Pulmonary artery endothelial cell (primary cell): ENCODE measurements around the gene CALY. TPM values are rescaled to one million over a fixed set of nuclear protein-coding genes. Genes with fewer than 3 reads are reported as not detected.
"Not testable (repeated sequence)": the region's sequence is repeated elsewhere in the genome, so short reads cannot be mapped to it uniquely, and the experiment has no call there.

Experiments
- DNase-seq: peaks from one replicate; pipeline ENCODE4 v3.0.0-alpha.2; 2011; ENCODE audit warnings: low read depth, low spot score
- total RNA-seq: library from RNA; depleted of rRNA; stranded (reverse); fragments of >200 nt; gene quantifications from 2 replicates; pipeline ENCODE4 v1.2.3, GENCODE V29; 2014

The CALY gene, protein sequence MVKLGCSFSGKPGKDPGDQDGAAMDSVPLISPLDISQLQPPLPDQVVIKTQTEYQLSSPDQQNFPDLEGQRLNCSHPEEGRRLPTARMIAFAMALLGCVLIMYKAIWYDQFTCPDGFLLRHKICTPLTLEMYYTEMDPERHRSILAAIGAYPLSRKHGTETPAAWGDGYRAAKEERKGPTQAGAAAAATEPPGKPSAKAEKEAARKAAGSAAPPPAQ
- not detected in 2 replicates for total RNA-seq

- no peak for DNase-seq
These were observed at the start of gene CALY for GRCh38 chr10:133336577-133337369. TSS of gene CALY (minus strand) at chr10:133336896. CDS start at chr10:133328989, 7,907 bp downstream.

DNA sequence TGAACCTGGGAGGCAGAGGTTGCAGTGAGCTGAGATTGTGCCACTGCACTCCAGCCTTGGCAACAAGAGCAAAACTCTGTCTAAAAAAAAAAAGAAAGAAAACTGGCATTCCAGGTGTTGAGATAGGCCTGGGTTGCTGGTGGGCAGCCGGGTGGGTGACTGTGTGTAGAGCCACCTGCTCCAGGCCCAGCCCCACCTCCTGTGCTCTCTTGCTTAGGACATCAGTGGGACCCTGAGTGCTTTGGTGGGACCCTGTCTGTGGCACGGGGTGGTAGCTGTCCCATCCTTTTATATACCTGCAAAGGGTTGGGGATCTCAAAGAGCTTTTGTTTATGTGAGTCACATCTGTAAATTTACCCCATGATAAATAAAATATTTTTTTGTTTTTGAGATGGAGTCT is 48.5 kb upstream of the CALY start:
- DNase-seq, result no peak

- DNase-seq, result no peak
These were observed 47.4 kb upstream of the CALY start for GRCh38 chr10:133384071-133384470.

GRCh38 chr10:133383551-133383950 is 46.9 kb upstream of the CALY start:
- DNase-seq, result no peak

DNA sequence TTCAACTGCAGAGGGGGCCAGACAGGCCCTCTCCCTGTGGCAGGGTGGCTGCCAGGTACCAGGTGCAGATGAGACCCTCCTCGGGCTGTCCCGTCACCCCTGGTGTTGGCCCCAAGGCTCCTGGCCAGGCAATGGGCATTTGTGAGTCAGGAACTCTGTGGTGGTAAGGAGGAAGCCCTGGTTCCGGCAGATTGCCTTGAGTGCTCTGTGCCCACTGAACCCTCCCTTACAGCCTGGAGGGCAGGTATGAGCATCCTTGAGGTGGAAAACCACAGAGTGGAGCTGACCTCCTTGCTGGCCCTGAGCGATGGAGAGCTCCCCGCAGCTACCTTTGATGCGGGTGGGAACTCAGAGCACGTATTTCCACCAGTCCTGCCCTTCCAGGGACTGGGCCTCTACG is 44.3 kb upstream of the CALY start:
- DNase-seq, result no peak

DNA sequence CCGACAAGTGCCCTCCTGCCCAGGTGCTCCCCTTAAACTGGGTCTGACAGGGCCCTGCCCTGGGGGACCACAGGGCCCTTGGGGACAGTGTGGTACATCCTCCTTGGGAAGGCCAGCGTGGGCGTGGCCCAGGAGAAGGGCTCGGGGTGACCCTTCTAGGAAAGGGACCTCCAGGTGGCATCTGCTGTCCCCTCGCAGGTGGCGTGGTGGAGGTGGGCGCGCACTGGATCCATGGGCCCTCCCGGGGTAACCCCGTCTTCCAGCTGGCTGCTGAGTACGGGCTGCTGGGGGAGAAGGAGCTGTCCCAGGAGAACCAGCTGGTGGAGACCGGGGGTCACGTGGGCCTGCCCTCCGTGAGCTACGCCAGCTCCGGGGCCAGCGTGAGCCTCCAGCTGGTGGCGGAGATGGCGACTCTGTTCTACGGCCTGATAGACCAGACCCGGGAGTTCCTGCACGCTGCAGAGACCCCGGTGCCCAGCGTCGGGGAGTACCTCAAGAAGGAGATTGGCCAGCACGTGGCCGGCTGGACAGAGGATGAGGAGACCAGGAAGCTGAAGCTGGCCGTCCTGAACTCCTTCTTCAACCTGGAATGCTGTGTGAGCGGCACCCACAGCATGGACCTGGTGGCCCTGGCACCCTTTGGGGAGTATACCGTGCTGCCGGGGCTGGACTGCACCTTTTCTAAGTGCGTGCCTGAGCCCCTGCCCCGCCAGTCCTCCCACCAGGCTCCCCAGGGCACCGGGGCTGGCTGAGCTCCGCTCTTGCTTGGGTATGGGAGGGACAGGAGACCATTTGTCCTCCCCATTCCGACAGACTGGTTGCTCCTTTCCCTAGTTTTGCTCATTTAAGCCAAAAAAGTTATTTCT is 43.3 kb upstream of the CALY start:
- DNase-seq, result no peak

DNA sequence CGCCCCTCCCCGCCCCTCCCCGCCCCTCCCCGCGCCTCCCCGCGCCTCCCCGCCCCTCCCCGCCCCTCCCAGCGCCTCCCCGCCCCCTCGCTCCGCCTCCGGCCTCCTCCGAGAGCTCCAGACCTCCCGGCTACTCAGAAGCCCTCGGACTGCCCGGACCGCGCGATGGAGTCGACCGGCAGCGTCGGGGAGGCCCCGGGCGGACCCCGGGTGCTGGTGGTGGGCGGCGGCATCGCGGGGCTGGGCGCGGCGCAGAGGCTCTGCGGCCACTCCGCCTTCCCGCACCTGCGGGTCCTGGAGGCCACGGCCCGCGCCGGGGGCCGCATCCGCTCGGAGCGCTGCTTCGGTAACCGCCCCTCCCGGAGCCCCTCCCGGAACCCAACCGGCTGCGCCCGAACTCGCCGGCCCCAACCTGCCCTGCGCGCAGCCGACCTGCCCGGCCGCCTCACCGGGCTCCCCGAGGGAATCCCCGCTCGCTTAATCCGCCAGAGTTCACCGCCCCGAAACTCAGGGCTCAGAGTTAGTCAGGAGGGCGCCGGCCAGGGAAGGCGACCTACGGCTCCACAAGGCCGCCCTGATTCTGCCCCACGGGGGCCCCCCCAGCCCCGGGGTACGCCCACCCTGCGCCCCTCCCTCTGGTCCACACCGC is 42.6 kb upstream of the CALY start, which contains the start of gene PAOX:
PAOX (plus strand) TSS at position 111 of the 649 bp plus-strand sequence; CDS start at position 166, 55 bp downstream.
- no peak for DNase-seq

DNA sequence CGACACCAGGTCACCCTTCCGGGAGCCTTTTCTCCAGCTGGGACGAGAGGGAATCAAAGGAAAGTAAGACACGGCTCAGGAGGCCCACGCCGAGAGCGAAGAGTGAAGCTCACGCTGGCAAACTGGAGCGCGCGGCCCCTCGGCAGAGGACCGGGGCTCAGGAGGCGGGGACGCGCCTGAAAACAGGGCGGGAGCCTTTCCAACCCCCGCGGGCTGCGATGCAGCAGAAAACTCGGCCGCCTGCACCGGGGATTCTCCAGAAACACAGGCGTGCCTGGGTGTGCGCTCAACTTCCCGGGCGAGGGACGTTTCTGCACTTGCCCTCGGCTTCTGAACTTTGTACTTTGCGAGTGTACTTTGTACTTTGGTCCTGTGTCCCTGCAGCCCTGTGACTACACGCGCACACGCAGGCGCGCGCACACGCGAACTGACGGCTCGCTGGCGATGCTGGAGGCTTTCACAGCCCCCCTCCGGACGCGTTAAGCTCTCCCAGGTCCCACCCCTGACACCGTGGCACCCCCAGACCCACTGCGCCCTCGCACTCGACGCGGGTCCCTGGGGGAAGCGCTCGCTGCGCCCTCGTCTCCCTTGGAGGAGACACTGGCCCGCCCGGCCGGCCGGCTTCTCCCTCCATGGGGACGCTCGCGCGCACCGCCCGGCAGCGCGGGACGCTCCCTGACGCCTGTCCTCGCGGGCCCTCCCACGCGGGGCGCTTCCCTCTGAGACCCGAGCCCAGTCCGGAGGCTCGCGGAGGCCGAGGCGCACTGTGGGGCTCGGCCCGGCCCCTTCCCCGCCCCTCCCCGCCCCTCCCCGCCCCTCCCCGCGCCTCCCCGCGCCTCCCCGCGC is 41.8 kb upstream of the CALY start:
- DNase-seq, result no peak

DNA sequence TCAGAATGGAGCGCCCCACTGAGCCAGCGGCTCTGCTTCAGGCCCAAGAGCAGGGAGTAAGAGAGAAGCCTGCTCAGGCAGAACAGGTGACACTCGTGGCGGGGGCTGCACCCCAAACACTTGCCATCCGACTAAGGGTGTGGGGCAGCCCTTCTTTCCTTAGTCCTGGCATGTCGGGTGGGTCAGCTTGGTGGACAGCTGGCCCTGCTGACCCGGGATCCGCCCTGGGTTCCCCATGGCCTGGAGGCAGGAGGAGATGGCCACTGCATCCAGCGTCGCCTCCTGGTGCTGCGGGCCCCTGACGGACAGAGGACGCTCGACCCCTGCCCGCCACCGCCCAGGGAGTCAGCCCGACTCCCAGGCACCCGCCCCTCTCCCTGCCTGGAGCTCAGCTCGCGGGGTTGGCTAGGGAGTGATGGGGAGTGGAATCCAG is 41.1 kb upstream of the CALY start:
- no peak for DNase-seq

- no peak for DNase-seq
These were observed 40.5 kb upstream of the CALY start for GRCh38 chr10:133377025-133377817.

- not testable (repeated sequence) for DNase-seq
These were observed 39.5 kb upstream of the CALY start for GRCh38 chr10:133376183-133376582.

DNA sequence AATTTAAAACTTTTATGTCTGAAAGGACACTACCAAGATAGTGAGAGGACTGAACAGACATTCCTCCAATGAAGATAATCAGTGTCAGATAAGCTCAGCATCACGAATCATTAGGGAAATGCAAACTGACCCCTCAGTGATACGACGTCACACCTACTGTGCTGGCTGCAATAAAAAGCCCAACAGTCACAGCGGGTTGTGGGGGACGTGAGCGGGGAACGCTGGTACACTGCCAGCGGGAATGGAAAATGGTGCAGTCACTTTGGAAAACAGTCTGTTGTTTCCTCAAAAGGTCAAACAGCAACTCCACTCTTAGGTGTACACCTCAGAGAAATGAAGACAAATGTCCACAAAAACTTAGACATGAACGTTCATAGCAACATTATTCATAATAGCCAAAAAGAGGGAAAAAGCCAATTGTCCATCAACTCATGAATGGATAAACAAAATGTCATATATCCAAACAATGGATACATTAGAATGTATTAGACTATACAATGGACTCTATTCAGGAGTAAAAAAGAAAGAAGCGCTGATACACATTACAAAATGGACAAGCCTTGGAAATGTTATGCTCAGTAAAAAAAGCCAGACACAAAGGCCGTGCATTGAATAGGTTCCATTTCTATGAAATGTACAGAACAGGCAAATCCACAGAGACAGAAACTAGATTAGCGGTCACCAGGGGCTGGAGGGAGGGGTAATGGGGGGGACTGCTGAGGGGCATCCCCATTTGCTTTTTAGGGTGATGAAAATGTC is 38.8 kb upstream of the CALY start:
- no peak for DNase-seq

- DNase-seq, result peak; percentile 68
These were observed 36.7 kb upstream of the CALY start, which contains the start of gene ECHS1 for GRCh38 chr10:133373174-133374090. TSS of gene ECHS1 (minus strand) at chr10:133373354. CDS start at chr10:133373333, 21 bp downstream.

- no peak for DNase-seq
These were observed 35.8 kb upstream of the CALY start for GRCh38 chr10:133372507-133372906.

DNA sequence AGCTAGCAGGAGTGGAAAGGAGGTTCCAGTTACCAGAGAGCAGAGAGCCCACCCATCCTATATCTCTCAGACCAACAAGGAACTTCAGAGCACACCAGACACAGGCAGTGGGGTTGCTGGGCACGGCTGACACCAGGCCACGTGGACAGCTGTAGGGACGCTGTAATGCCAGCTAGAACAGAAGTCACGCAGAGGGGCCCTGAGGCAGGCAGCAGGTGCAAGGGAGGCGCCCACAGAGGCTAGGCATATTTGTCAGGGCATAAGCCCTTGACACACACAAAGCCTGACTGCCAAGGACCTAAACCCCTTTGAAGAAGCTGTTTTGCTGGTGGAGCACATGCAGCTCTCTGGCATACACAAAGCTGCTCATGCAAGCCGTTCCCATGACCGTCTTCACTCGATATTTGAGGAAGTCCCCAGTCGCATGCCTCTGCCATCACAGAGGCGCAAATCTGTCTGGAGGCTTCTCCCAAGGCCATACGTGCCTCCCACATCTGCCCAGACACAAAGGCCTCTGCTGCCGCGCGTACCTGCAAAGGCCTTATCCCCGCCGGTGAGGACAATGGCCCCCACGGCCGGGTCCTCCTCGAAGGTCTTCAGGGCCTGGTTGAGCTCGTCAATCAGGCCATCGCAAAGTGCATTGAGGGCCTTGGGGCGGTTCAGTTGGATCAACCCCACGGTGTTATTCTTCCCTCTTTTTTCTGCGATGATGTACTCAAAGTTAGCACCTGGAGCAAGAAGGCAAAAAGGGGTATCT is 33.5 kb upstream of the CALY start:
- DNase-seq, result no peak

- DNase-seq, result no peak
These were observed 31.5 kb upstream of the CALY start for GRCh38 chr10:133368153-133368552.

GRCh38 chr10:133367461-133367860 is 30.8 kb upstream of the CALY start:
- DNase-seq, result not testable (repeated sequence)
